Measurements from ENCODE around the gene SVIL. TPM values are rescaled to one million over a fixed set of nuclear protein-coding genes. Genes with fewer than 3 reads are reported as not detected.

SVIL gene
- total and polyA plus RNA-seq, 4 donors = 3.1 to 26.0 (median 9.4) TPM

DNA sequence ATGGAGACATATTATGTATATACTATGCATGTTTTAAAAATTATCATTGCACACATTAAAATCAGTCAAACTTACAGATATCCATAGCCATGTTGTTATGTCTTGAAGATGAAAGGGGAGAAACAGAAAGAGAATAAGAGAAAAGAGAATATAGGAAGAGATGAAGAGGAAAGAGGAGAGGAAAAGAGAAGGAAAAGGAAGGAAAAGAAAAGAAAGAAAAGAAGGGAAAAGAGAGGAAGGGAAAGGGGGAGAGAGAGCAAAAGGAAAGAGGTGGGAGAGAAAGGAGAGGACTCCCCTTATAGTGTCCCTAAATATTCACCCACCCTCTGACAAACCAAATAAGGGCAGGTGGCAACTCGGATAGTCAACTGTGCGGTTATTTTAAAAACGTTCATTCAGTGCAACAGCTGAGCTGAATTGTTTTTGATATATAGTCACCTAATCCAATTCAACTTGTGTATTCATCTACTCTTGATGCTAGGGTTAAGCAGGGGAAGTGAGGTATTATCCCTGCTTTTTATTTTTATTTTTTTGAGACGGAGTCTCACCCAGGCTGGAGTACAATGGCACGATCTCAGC is 14.6 kb downstream of the SVIL start:
- H3K9ac ChIP-seq (ENCODE audit: low read depth in 1 of 2, low read length in 2 of 2) = no peak overlapping the region
- TF ChIP-seq TAF1 (conservative IDR thresholded peaks at IDR 0.05) (no peak), RAD21 (IDR thresholded peaks at IDR 0.05) (no peak), REST (IDR thresholded peaks at IDR 0.05) (no peak), SP1 (IDR thresholded peaks at IDR 0.05) (no peak), FOXA2 (IDR thresholded peaks at IDR 0.05) (no peak), HNF4A (conservative IDR thresholded peaks at IDR 0.05) (no peak), EGR1 (IDR thresholded peaks at IDR 0.05; ENCODE audit: low read depth in 2 of 2) (no peak), FOXA1 (IDR thresholded peaks at IDR 0.05) (no peak), YY1 (IDR thresholded peaks at IDR 0.05) (no peak), GABPA (IDR thresholded peaks at IDR 0.05 in 1 of 2, conservative IDR thresholded peaks at IDR 0.05 in 1 of 2) (no peak), ATF3 (IDR thresholded peaks at IDR 0.05) (no peak), NR2F2 (IDR thresholded peaks at IDR 0.05) (no peak), JUND (IDR thresholded peaks at IDR 0.05) (no peak), HNF4G (IDR thresholded peaks at IDR 0.05) (no peak)
- TF ChIP-seq, protein P1, sequence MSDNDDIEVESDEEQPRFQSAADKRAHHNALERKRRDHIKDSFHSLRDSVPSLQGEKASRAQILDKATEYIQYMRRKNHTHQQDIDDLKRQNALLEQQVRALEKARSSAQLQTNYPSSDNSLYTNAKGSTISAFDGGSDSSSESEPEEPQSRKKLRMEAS (IDR thresholded peaks at IDR 0.05) = no peak
- TF ChIP-seq, protein P2, sequence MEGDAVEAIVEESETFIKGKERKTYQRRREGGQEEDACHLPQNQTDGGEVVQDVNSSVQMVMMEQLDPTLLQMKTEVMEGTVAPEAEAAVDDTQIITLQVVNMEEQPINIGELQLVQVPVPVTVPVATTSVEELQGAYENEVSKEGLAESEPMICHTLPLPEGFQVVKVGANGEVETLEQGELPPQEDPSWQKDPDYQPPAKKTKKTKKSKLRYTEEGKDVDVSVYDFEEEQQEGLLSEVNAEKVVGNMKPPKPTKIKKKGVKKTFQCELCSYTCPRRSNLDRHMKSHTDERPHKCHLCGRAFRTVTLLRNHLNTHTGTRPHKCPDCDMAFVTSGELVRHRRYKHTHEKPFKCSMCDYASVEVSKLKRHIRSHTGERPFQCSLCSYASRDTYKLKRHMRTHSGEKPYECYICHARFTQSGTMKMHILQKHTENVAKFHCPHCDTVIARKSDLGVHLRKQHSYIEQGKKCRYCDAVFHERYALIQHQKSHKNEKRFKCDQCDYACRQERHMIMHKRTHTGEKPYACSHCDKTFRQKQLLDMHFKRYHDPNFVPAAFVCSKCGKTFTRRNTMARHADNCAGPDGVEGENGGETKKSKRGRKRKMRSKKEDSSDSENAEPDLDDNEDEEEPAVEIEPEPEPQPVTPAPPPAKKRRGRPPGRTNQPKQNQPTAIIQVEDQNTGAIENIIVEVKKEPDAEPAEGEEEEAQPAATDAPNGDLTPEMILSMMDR (IDR thresholded peaks at IDR 0.05; ENCODE audit: low read depth, low read length, missing input control) = no peak
- TF ChIP-seq, protein P3, sequence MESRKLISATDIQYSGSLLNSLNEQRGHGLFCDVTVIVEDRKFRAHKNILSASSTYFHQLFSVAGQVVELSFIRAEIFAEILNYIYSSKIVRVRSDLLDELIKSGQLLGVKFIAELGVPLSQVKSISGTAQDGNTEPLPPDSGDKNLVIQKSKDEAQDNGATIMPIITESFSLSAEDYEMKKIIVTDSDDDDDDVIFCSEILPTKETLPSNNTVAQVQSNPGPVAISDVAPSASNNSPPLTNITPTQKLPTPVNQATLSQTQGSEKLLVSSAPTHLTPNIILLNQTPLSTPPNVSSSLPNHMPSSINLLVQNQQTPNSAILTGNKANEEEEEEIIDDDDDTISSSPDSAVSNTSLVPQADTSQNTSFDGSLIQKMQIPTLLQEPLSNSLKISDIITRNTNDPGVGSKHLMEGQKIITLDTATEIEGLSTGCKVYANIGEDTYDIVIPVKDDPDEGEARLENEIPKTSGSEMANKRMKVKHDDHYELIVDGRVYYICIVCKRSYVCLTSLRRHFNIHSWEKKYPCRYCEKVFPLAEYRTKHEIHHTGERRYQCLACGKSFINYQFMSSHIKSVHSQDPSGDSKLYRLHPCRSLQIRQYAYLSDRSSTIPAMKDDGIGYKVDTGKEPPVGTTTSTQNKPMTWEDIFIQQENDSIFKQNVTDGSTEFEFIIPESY (IDR thresholded peaks at IDR 0.05) = no peak
- H3K27me3 ChIP-seq (ENCODE audit: control insufficient read depth in 4 of 4, insufficient read depth in 4 of 4, low read length in 3 of 4) = no peaks in the 10 kb centered on the region
- DNase-seq (ENCODE audit: low spot score) = no peak
- 93% methylated on average over 5 of the region's 5 CpGs for WGBS
- peaks cover 4 to 11% (median 9%) of the 10 kb centered on the region in 4 donors for H3K4me1 ChIP-seq (ENCODE audit: control insufficient read depth in 4 of 4, insufficient read depth in 4 of 4, low read length in 3 of 4)
- H3K9me3 ChIP-seq (ENCODE audit: control insufficient read depth in 4 of 4, low read length in 3 of 4) = no peaks in the 10 kb centered on the region
- no peak overlapping the region for H3K4me3 ChIP-seq (ENCODE audit: low read depth in 1 of 3, low read length in 3 of 3)
- H3K27ac ChIP-seq (ENCODE audit: low read depth in 1 of 2, low read length in 2 of 2) = no peak overlapping the region
- H3K36me3 ChIP-seq (ENCODE audit: control insufficient read depth in 4 of 4, insufficient read depth in 3 of 4, low read depth in 1 of 4, low read length in 3 of 4) = no peaks in the 10 kb centered on the region
